ENCODE data around the gene ZNF593. TPM values are rescaled to one million over a fixed set of nuclear protein-coding genes. Genes with fewer than 3 reads are reported as not detected.

Gene ZNF593
- total and polyA plus RNA-seq, 10 of the 15 experiments (the other 5 are each of a cell fraction or from before 2014, with no cell fraction given): 7.7 to 156 (median 51.0) TPM

DNA sequence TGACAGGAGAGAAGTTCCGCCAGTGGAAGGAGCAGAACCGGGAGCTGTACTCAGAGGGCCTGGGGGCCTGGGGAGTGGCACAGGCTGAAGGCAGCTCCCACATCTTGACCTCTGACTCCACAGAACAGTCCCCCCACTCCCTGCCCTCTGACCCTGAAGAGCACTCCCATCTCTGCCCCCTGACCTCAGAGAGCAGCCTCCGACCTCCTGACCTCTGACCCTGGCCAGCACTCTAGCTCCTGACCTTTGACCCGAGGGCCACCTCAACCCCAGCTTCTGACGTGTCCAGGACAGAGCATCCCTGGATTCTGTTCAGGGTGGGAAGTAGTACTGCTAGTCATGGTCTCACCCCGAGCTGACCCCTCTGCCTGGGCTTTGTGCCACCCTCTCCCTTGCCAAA lies 19.6 kb downstream of the ZNF593 start:
- H3K9me3 ChIP-seq (replicated peaks; ENCODE audit: control insufficient read depth, insufficient read depth, low read length): no peaks in the 10 kb centered on the region
- H2AFZ ChIP-seq (ENCODE audit: control insufficient read depth, low read depth, low read length): no peak overlapping the region
- 28% methylated on average over 6 of the region's 6 CpGs for WGBS (ENCODE audit: insufficient coverage, insufficient replicate concordance, low lambda C conversion rate, missing lambda C conversion rate)
- FAIRE-seq (no peak), DNase-seq (ENCODE audit: low read depth, low spot score) (no peak), ATAC-seq (no peak)
- no TSS peak for BruUV-seq (replicated peaks)
- POLR2A ChIA-PET: no interaction called here
- intact Hi-C loops (cut with micrococcal nuclease; ENCODE audit: unreplicated experiment): no loop called here
- H3K9ac ChIP-seq (ENCODE audit: control insufficient read depth, insufficient read depth, low read length): no peak overlapping the region
- no peak overlapping the region for H3K4me3 ChIP-seq
- H3K36me3 ChIP-seq (ENCODE audit: control insufficient read depth in 2 of 2, insufficient read depth in 2 of 2, low read length in 1 of 2): no peaks in the 10 kb centered on the region
- no peaks in the 10 kb centered on the region for H3K4me1 ChIP-seq (ENCODE audit: control insufficient read depth, insufficient read depth, low read length)
- H3K4me2 ChIP-seq (ENCODE audit: control insufficient read depth, insufficient read depth): no peak overlapping the region
- H4K20me1 ChIP-seq (ENCODE audit: control insufficient read depth, insufficient read depth): no peaks in the 10 kb centered on the region
- SMC1A ChIA-PET (ENCODE audit: uncharacterized antibody, unreplicated experiment): interaction anchor here (0.7 kb wide), 1 partner anchor 44 kb away, joined by 3 read pairs; no protein-coding TSS in a partner anchor
- in situ Hi-C loops (cut with MboI): no loop called here
- CTCF ChIA-PET: interaction anchor here (1.1 to 1.4 kb wide), 3 partner anchors 9 to 46 kb away, joined by 3 read pairs; partner anchors contain the start of gene ZNF593
- RAD21 ChIA-PET (ENCODE audit: unreplicated experiment): interaction anchor here (0.9 kb wide), 1 partner anchor 45 kb away, joined by 3 read pairs; no protein-coding TSS in a partner anchor
- H3K27ac ChIP-seq (ENCODE audit: control insufficient read depth, insufficient read depth): no peak overlapping the region
- no peaks in the 10 kb centered on the region for H3K27me3 ChIP-seq (replicated peaks in 1 of 2; ENCODE audit: control insufficient read depth in 2 of 2, insufficient read depth in 2 of 2, low read length in 1 of 2)
- H3K79me2 ChIP-seq (ENCODE audit: control insufficient read depth, insufficient read depth, low read length): no peaks in the 10 kb centered on the region
- TF ChIP-seq SREBF2 (IDR thresholded peaks at IDR 0.05; ENCODE audit: low read length) (no peak), NR2C2 (IDR thresholded peaks at IDR 0.05; ENCODE audit: borderline replicate concordance, control insufficient read depth, insufficient read length, low read depth) (peak; percentile 48), RB1 (IDR thresholded peaks at IDR 0.05; ENCODE audit: borderline replicate concordance) (no peak), ETV6 (conservative IDR thresholded peaks at IDR 0.05 in 1 of 2, IDR thresholded peaks at IDR 0.05 in 1 of 2; ENCODE audit: borderline replicate concordance in 1 of 2, low read depth in 1 of 2) (no peak), FOXK2 (IDR thresholded peaks at IDR 0.05) (no peak), NR2F1 (conservative IDR thresholded peaks at IDR 0.05) (peak; percentile 76), SMC3 (IDR thresholded peaks at IDR 0.05; ENCODE audit: borderline replicate concordance, low read length) (no peak), SMAD5 (IDR thresholded peaks at IDR 0.05; ENCODE audit: low read depth) (no peak), NFIC (IDR thresholded peaks at IDR 0.05; ENCODE audit: low read depth, low read length) (no peak), SIN3A (IDR thresholded peaks at IDR 0.05; ENCODE audit: low read depth, low read length) (no peak), CHD2 (IDR thresholded peaks at IDR 0.05; ENCODE audit: borderline replicate concordance, low read depth, low read length) (no peak), CREB1 (IDR thresholded peaks at IDR 0.05; ENCODE audit: low read depth) (no peak), SP1 (IDR thresholded peaks at IDR 0.05; ENCODE audit: low read depth, low read length) (no peak), JUNB (IDR thresholded peaks at IDR 0.05) (no peak)
- TF ChIP-seq, protein P1, sequence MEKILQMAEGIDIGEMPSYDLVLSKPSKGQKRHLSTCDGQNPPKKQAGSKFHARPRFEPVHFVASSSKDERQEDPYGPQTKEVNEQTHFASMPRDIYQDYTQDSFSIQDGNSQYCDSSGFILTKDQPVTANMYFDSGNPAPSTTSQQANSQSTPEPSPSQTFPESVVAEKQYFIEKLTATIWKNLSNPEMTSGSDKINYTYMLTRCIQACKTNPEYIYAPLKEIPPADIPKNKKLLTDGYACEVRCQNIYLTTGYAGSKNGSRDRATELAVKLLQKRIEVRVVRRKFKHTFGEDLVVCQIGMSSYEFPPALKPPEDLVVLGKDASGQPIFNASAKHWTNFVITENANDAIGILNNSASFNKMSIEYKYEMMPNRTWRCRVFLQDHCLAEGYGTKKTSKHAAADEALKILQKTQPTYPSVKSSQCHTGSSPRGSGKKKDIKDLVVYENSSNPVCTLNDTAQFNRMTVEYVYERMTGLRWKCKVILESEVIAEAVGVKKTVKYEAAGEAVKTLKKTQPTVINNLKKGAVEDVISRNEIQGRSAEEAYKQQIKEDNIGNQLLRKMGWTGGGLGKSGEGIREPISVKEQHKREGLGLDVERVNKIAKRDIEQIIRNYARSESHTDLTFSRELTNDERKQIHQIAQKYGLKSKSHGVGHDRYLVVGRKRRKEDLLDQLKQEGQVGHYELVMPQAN (conservative IDR thresholded peaks at IDR 0.05): no peak
- TF ChIP-seq, protein P2, sequence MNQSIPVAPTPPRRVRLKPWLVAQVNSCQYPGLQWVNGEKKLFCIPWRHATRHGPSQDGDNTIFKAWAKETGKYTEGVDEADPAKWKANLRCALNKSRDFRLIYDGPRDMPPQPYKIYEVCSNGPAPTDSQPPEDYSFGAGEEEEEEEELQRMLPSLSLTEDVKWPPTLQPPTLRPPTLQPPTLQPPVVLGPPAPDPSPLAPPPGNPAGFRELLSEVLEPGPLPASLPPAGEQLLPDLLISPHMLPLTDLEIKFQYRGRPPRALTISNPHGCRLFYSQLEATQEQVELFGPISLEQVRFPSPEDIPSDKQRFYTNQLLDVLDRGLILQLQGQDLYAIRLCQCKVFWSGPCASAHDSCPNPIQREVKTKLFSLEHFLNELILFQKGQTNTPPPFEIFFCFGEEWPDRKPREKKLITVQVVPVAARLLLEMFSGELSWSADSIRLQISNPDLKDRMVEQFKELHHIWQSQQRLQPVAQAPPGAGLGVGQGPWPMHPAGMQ (IDR thresholded peaks at IDR 0.05; ENCODE audit: borderline replicate concordance): no peak
- TF ChIP-seq, protein P3, sequence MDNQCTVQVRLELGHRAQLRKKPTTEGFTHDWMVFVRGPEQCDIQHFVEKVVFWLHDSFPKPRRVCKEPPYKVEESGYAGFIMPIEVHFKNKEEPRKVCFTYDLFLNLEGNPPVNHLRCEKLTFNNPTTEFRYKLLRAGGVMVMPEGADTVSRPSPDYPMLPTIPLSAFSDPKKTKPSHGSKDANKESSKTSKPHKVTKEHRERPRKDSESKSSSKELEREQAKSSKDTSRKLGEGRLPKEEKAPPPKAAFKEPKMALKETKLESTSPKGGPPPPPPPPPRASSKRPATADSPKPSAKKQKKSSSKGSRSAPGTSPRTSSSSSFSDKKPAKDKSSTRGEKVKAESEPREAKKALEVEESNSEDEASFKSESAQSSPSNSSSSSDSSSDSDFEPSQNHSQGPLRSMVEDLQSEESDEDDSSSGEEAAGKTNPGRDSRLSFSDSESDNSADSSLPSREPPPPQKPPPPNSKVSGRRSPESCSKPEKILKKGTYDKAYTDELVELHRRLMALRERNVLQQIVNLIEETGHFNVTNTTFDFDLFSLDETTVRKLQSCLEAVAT (IDR thresholded peaks at IDR 0.05): no peak
- TF ChIP-seq, protein P4, sequence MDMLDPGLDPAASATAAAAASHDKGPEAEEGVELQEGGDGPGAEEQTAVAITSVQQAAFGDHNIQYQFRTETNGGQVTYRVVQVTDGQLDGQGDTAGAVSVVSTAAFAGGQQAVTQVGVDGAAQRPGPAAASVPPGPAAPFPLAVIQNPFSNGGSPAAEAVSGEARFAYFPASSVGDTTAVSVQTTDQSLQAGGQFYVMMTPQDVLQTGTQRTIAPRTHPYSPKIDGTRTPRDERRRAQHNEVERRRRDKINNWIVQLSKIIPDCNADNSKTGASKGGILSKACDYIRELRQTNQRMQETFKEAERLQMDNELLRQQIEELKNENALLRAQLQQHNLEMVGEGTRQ (IDR thresholded peaks at IDR 0.05; ENCODE audit: borderline replicate concordance, low read depth, low read length): no peak
